Activated CD4-positive, alpha-beta T cell treated with anti-CD3 and anti-CD28 coated beads, Interleukin-2, Interleukin-4, amounts not matched to agents 100 ng/mL and 50 ng/mL, durations not matched to agents 16 hours and 8 hours (primary cell): ENCODE results near the gene SLC38A9.

ENCODE experiments used
- DNase-seq: peaks from one replicate; pipeline ENCODE4 v3.0.0-alpha.2; 2020; ENCODE audit warnings: low spot score

Gene SLC38A9

GRCh38 chr5:55650386-55650785 lies 61.7 kb downstream of the SLC38A9 start:
- peak; percentile 38 for DNase-seq

GRCh38 chr5:55649963-55650362 lies 62.2 kb downstream of the SLC38A9 start:
- DNase-seq = no peak

- DNase-seq = no peak
These were observed 66.8 kb downstream of the SLC38A9 start for GRCh38 chr5:55645304-55645703.

- DNase-seq = no peak
These were observed 73.7 kb downstream of the SLC38A9 start for GRCh38 chr5:55638455-55638854.

GRCh38 chr5:55638051-55638450 lies 74.1 kb downstream of the SLC38A9 start:
- no peak for DNase-seq

GRCh38 chr5:55636683-55637082 lies 75.4 kb downstream of the SLC38A9 start:
- no peak for DNase-seq

GRCh38 chr5:55636177-55636576 lies 75.9 kb downstream of the SLC38A9 start:
- DNase-seq = no peak

GRCh38 chr5:55634866-55635265 lies 77.3 kb downstream of the SLC38A9 start:
- DNase-seq = no peak

- DNase-seq = no peak
These were observed 77.8 kb downstream of the SLC38A9 start for GRCh38 chr5:55634209-55634805.

- no peak for DNase-seq
These were observed 78.4 kb downstream of the SLC38A9 start for GRCh38 chr5:55633574-55634208.

GRCh38 chr5:55629815-55630214 lies 82.3 kb downstream of the SLC38A9 start:
- no peak for DNase-seq

GRCh38 chr5:55626790-55627189 lies 85.3 kb downstream of the SLC38A9 start:
- DNase-seq = no peak

GRCh38 chr5:55625913-55626312 lies 86.2 kb downstream of the SLC38A9 start:
- DNase-seq = no peak

- DNase-seq = no peak
These were observed 86.6 kb downstream of the SLC38A9 start for GRCh38 chr5:55625589-55625909.

GRCh38 chr5:55624841-55625588 lies 87.1 kb downstream of the SLC38A9 start:
- DNase-seq = no peak

GRCh38 chr5:55623789-55624188 lies 88.3 kb downstream of the SLC38A9 start:
- DNase-seq = no peak

- DNase-seq = no peak
These were observed 89.7 kb downstream of the SLC38A9 start for GRCh38 chr5:55622460-55622859.

- DNase-seq = no peak
These were observed 90.9 kb downstream of the SLC38A9 start for GRCh38 chr5:55621229-55621628.

GRCh38 chr5:55620766-55621160 lies 91.4 kb downstream of the SLC38A9 start:
- no peak for DNase-seq

- no peak for DNase-seq
These were observed 91.9 kb downstream of the SLC38A9 start for GRCh38 chr5:55620009-55620765.

- DNase-seq = no peak
These were observed 93.8 kb downstream of the SLC38A9 start for GRCh38 chr5:55618318-55618717.

GRCh38 chr5:55613112-55613868 lies 98.8 kb downstream of the SLC38A9 start:
- no peak for DNase-seq
